Adrenal gland (tissue), 12 donors: Measurements from ENCODE around the gene TMEM72. TPM values are rescaled to one million over a fixed set of nuclear protein-coding genes. Genes with fewer than 3 reads are reported as not detected.

ENCODE experiments used
- DNase-seq, 7 donors: peaks; one replicate each; pipeline ENCODE4 v3.0.0-alpha.2; 2019 to 2020
- H3K27ac ChIP-seq, 5 donors: fragments of 200-600 bp; sonication (generic) in 4 of 5; 1 replicate in 3 of 5; 2 replicates in 2 of 5; pipeline versions ENCODE4 v1.5.1 to v1.8.0; 2016 to 2020; ENCODE audit warnings: mild to moderate bottlenecking in 1 of 5
- H3K27me3 ChIP-seq: fragments of 200-600 bp; 2 replicates; pipeline ENCODE4 v1.8.0; 2021
- H3K36me3 ChIP-seq, 2 donors: fragments of 200-600 bp; replicated peaks in 1 of 2; 1 replicate in 1 of 2; 2 replicates in 1 of 2; pipeline versions ENCODE4 v1.5.1 to v1.8.0; 2018 to 2022
- H3K4me1 ChIP-seq, 2 donors: fragments of 200-600 bp; replicated peaks in 1 of 2; 1 replicate in 1 of 2; 2 replicates in 1 of 2; pipeline versions ENCODE4 v1.5.1 to v1.8.0; 2018 to 2021
- H3K4me3 ChIP-seq, 4 donors: fragments of 200-600 bp; sonication (generic) in 3 of 4; one replicate each; pipeline ENCODE4 v1.5.1; 2016 to 2018
- H3K9me3 ChIP-seq, 3 donors: fragments of 200-600 bp; sonication (generic) in 1 of 3; replicated peaks in 1 of 3; 1 replicate in 2 of 3; 2 replicates in 1 of 3; pipeline versions ENCODE4 v1.5.1 to v1.8.0; 2016 to 2021
- POLR2A ChIP-seq, 2 donors: fragments of 450-650 bp; IDR thresholded peaks; one replicate each; pipeline ENCODE4 v1.6.1; 2017; ENCODE audit warnings: antibody characterized with exemption in 2 of 2, mild to moderate bottlenecking in 2 of 2, moderate library complexity in 1 of 2
- WGBS, 4 donors: extraction: QIAGEN DNeasy Blood & Tissue Kit in 2 of 4; methylation state at CpG; one replicate each; pipeline versions ENCODE4 v1.1.5 to v1.1.7; 2013 to 2017; 5-methylcytosine and 5-hydroxymethylcytosine counted together
- intact Hi-C, 2 donors: fragments of 100-400 bp; cut with DNase I; formaldehyde crosslinking; loops; one replicate each; pipeline versions ENCODE4 v1.14.1 to v1.15.0; 2022 to 2023
- polyA plus RNA-seq, 3 donors: library from polyadenylated mRNA; stranded (reverse); fragments of 200-250 nt in 2 of 3; fragments of 350-450 nt in 1 of 3; fragmentation: Illumina TruSeq in 1 of 3; extraction: RNeasy Lipid Tissue Mini Kit (QIAGEN cat#74804) in 1 of 3; gene quantifications; one replicate each; pipeline ENCODE4 v1.2.3, GENCODE V29; 2013 to 2014
- total RNA-seq, 9 donors: library from RNA; depleted of rRNA in 4 of 9; stranded (reverse); fragments of >200 nt in 4 of 9; fragments of 120-200 nt in 1 of 9; fragmentation: NEBNext Ultra II Directional in 1 of 9; extraction: Animal tissue kit (Norgen Biotek cat#: 25700) in 1 of 9; gene quantifications; one replicate each; pipeline versions ENCODE4 v1.1.0 to v1.2.4, GENCODE V29; 2013 to 2023
- TF ChIP-seq, protein P1 (sequence below), 6 experiments: fragments of 450-650 bp in 4 of 6; fragments of 200-600 bp in 2 of 6; sonication (generic) in 1 of 6; IDR thresholded peaks; 1 replicate in 5 of 6; 2 replicates in 1 of 6; pipeline versions ENCODE4 v1.5.1 to v1.8.0; 2016 to 2021; ENCODE audit warnings: antibody characterized with exemption in 6 of 6, mild to moderate bottlenecking in 2 of 6, moderate library complexity in 1 of 6
- donor health status: healthy with polysubstance abuse.
- donor health status: Bipolar disorder and iron deficiency.
- donor health status: DM: yes; HTN: yes; CAD: no.
- donor health status: DM: no; HTN: no; CAD: no.
- donor health status: DM: no; HTN: no; CAD: no.
- donor health status: DM: yes; HTN: yes; CAD: no.

The TMEM72 gene
- total and polyA plus RNA-seq, 12 donors, result 0.17 TPM; not detected in 11

DNA sequence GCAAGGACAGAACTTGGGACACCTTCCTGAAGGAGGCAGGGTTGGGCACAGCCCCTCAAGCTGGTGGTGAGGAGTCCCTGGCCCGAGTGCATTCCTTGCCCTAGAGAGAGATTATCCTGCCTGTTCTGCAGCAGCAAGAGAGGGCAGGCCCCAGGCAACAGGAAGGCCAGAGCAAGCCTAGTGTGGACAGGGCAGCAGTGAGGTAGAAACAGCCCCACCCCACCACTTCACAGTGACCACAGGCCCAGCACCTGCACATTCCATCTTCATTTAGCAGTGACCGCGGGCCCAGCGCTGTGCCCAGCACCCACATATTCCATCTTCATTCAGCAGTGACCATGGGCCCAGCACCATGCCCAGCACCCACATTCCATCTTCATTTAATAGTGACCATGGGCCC is 16.4 kb upstream of the TMEM72 start:
- Histone ChIP-seq H3K4me3 (no peak overlapping the region), H3K27ac (no peak overlapping the region)
- intact Hi-C loops, result no loop called here

DNA sequence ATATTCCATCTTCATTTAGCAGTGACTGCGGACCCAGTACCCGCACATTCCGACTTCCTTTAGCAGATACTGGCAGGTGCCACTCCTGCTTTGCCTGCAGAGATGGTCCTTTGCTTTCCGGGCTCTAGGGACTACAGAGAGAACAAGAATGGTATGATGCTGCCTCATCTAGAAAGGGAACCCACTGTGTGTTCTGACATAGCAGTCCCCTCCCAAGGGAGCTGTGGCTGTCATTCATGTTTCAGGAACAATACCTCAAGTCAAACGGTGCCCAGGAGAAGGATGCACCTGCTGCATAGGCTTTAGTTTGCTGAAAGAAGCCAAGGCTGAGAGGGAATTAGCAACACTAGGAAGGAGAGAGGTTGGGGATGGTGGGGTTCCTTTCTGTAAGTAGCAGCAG is 15.9 kb upstream of the TMEM72 start:
- Histone ChIP-seq H3K9me3 (no peaks in the 10 kb centered on the region), H3K4me1 (no peaks in the 10 kb centered on the region), H3K4me3 (no peak overlapping the region), H3K27me3 (no peaks in the 10 kb centered on the region), H3K36me3 (no peaks in the 10 kb centered on the region), H3K27ac (no peak overlapping the region)
- DNase-seq, result no peak
- 84 to 88% (median 87%) methylated on average over 5 of the region's 5 CpGs for WGBS, 4 donors
- TF ChIP-seq, protein P1, sequence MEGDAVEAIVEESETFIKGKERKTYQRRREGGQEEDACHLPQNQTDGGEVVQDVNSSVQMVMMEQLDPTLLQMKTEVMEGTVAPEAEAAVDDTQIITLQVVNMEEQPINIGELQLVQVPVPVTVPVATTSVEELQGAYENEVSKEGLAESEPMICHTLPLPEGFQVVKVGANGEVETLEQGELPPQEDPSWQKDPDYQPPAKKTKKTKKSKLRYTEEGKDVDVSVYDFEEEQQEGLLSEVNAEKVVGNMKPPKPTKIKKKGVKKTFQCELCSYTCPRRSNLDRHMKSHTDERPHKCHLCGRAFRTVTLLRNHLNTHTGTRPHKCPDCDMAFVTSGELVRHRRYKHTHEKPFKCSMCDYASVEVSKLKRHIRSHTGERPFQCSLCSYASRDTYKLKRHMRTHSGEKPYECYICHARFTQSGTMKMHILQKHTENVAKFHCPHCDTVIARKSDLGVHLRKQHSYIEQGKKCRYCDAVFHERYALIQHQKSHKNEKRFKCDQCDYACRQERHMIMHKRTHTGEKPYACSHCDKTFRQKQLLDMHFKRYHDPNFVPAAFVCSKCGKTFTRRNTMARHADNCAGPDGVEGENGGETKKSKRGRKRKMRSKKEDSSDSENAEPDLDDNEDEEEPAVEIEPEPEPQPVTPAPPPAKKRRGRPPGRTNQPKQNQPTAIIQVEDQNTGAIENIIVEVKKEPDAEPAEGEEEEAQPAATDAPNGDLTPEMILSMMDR (IDR thresholded peaks at IDR 0.05), result no peak
- no peak for TF ChIP-seq POLR2A (IDR thresholded peaks at IDR 0.05)
- intact Hi-C loops, result no loop called here

More for the DNA sequence above, 16.4 kb upstream of the TMEM72 start:
- no peak for DNase-seq
- 83 to 95% (median 88%) methylated on average over 3 to 4 of the region's 4 CpGs for WGBS, 4 donors
- Histone ChIP-seq H3K27me3 (no peaks in the 10 kb centered on the region), H3K4me1 (no peaks in the 10 kb centered on the region), H3K36me3 (no peaks in the 10 kb centered on the region), H3K9me3 (no peaks in the 10 kb centered on the region)
- no peak for TF ChIP-seq POLR2A (IDR thresholded peaks at IDR 0.05)
- TF ChIP-seq, protein P1 (IDR thresholded peaks at IDR 0.05), result no peak

DNA sequence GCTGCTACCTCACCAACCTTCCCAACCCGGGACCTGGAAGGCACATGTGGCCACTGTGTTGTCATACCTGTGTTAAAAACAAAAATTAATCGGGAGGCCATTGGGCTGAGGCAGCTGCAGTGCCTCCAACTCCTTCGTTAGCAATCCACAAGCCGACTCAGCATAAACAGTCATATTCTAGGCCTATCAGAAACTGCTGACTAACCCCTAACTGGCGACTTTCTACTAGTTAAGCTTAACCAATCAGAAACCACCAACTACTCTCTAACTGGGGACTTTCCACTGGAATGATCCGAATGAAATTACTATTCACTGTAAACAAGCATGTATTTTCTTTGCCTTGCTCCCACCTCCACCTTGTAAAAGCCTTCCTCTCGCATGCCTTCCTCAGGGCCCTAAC is 14.1 kb upstream of the TMEM72 start:
- Histone ChIP-seq H3K4me1 (no peaks in the 10 kb centered on the region), H3K36me3 (no peaks in the 10 kb centered on the region), H3K27ac (no peak overlapping the region), H3K9me3 (no peaks in the 10 kb centered on the region), H3K27me3 (no peaks in the 10 kb centered on the region), H3K4me3 (no peak overlapping the region)
- 93 to 98% (median 93%) methylated on average over 5 to 7 of the region's 7 CpGs for WGBS, 4 donors
- intact Hi-C loops, result no loop called here
- TF ChIP-seq POLR2A (IDR thresholded peaks at IDR 0.05), result no peak
- TF ChIP-seq, protein P1 (IDR thresholded peaks at IDR 0.05), result no peak
- no peak for DNase-seq

DNA sequence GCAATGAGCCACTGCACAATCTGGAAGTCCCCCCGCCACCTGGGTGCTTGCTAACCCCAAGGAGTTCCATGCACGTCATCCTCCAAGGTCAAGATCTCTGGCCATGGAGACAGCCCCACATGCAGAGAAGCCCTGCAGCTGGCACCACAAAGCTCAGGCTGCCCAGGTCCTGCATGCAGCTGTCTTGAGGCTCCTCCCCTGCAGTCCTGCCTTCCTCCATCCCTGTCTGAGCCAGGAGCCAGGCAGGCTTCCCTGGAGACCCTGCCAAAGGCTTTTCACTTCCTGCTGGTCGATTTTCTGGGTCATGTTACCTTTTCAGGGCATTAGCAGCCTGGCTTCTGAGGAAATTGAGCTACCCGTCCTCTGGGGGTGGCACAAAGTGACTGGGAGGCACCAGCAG is 12.5 kb upstream of the TMEM72 start:
- H3K4me3 ChIP-seq, result no peak overlapping the region
- no peaks in the 10 kb centered on the region for H3K9me3 ChIP-seq
- intact Hi-C loops, result no loop called here
- H3K27me3 ChIP-seq, result no peaks in the 10 kb centered on the region
- H3K27ac ChIP-seq, result no peak overlapping the region
- WGBS, 4 donors, result 49 to 62% (median 56%) methylated on average over 4 of the region's 4 CpGs
- H3K4me1 ChIP-seq, result peaks cover 0 to 5% of the 10 kb centered on the region in 2 donors
- no peaks in the 10 kb centered on the region for H3K36me3 ChIP-seq
- TF ChIP-seq POLR2A (IDR thresholded peaks at IDR 0.05), result no peak
- TF ChIP-seq, protein P1 (IDR thresholded peaks at IDR 0.05), result no peak
- DNase-seq, result no peak
